HCT116 (cell line): ENCODE measurements around the gene ACSS2.

Experiments
- CTCF ChIP-seq, 3 experiments: fragments of 200-600 bp in 1 of 3; sonication (generic) in 1 of 3; IDR thresholded peaks in 2 of 3; conservative IDR thresholded peaks in 1 of 3; 2 replicates each; pipeline ENCODE4 v1.5.1; 2012 to 2017; ENCODE audit warnings: low read depth in 2 of 3, low read length in 2 of 3, antibody characterized with exemption in 1 of 3, borderline replicate concordance in 1 of 3, control low read depth in 1 of 3, mild to moderate bottlenecking in 1 of 3, mixed read lengths in 1 of 3, mixed run types in 1 of 3, moderate library complexity in 1 of 3; ENCODE audit not compliant: insufficient read depth in 1 of 3
- POLR2A ChIP-seq: IDR thresholded peaks from 2 replicates; pipeline ENCODE4 v1.7.0; 2011; ENCODE audit warnings: borderline replicate concordance; ENCODE audit not compliant: insufficient read depth, insufficient read length; ENCODE audit errors: extremely low read depth
- TF ChIP-seq, protein P1 (sequence below): IDR thresholded peaks from 2 replicates; pipeline ENCODE4 v1.6.1; 2012
- TF ChIP-seq, protein P2 (sequence below): IDR thresholded peaks from 2 replicates; pipeline ENCODE4 v1.6.1; 2012

DNA sequence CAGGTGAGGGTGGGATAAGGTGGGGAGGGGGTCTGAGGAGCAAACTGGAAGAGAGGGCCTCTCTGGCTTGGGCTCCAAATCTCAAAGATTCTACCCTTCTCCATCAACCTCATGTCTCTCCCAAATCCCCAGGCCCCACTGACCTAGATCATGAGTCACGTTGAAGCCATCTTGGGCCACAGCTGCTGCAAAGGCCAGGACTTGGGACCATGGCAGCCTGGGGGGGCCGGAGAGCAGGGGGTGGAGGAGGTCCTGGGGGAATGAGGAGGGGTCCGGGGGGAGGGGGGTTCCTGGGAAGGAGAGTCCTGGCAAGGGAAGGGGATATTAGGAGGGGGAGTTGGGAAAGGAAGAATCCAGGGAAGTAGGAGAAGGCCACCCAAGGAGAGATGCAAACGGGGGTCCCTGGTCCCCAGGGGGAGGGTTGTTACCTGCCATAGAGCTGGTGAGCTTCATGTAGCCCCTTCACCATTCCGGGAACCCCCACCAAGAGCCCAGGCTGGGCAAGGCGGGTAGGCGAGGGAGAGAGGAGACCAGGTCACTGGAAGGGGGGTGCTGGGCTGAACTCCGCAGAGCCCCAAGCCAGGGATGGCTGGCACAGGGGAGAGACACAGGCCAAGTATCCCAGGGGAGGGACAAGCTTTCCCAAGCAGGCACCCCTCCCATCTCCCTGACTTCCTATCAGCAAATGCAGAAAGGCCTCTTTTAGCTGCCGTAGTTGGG lies 16.4 kb upstream of the ACSS2 start:
- TF ChIP-seq, protein P1, sequence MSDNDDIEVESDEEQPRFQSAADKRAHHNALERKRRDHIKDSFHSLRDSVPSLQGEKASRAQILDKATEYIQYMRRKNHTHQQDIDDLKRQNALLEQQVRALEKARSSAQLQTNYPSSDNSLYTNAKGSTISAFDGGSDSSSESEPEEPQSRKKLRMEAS: no peak
- no peak for TF ChIP-seq CTCF (IDR thresholded peaks at IDR 0.05 in 2 of 3, conservative IDR thresholded peaks at IDR 0.05 in 1 of 3; ENCODE audit: borderline replicate concordance in 1 of 3, insufficient read depth in 1 of 3, low read depth in 2 of 3, low read length in 2 of 3)
- no peak for TF ChIP-seq POLR2A
- TF ChIP-seq, protein P2, sequence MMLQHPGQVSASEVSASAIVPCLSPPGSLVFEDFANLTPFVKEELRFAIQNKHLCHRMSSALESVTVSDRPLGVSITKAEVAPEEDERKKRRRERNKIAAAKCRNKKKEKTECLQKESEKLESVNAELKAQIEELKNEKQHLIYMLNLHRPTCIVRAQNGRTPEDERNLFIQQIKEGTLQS: no peak
